Subcutaneous abdominal adipose tissue (tissue), 5 donors: ENCODE measurements around the gene TUSC1.

Experiments
- H3K27ac ChIP-seq: one replicate; pipeline ENCODE4 v1.7.0; 2013; ENCODE audit warnings: low read depth, mild to moderate bottlenecking, inconsistent platforms, low read length, moderate library complexity
- H3K27me3 ChIP-seq, 5 donors: one replicate each; pipeline ENCODE4 v1.7.0; 2013; ENCODE audit warnings: low read length in 5 of 5, inconsistent platforms in 1 of 5; ENCODE audit not compliant: control insufficient read depth in 5 of 5, insufficient read depth in 4 of 5
- H3K36me3 ChIP-seq, 5 donors: one replicate each; pipeline ENCODE4 v1.7.0; 2013; ENCODE audit warnings: low read length in 5 of 5; ENCODE audit not compliant: control insufficient read depth in 5 of 5, insufficient read depth in 5 of 5
- H3K4me1 ChIP-seq, 5 donors: one replicate each; pipeline ENCODE4 v1.7.0; 2013; ENCODE audit warnings: low read length in 5 of 5, mild to moderate bottlenecking in 3 of 5, moderate library complexity in 1 of 5; ENCODE audit not compliant: control insufficient read depth in 5 of 5, insufficient read depth in 5 of 5
- H3K4me3 ChIP-seq, 5 donors: one replicate each; pipeline ENCODE4 v1.7.0; 2013; ENCODE audit warnings: low read length in 5 of 5, low read depth in 1 of 5
- H3K9ac ChIP-seq, 5 donors: one replicate each; pipeline ENCODE4 v1.7.0; 2013; ENCODE audit warnings: low read length in 5 of 5, mild to moderate bottlenecking in 4 of 5, moderate library complexity in 3 of 5
- H3K9me3 ChIP-seq, 5 donors: one replicate each; pipeline ENCODE4 v1.7.0; 2013; ENCODE audit warnings: low read length in 5 of 5; ENCODE audit not compliant: control insufficient read depth in 5 of 5
- donor health status: healthy.
- donor health status: healthy.
- donor health status: healthy.
- donor health status: healthy.
- donor health status: healthy.

TUSC1 gene

GRCh38 chr9:25629231-25629630 lies 49.0 kb downstream of the TUSC1 start:
- peaks cover 0 to 7% (median 0%) of the 10 kb centered on the region in 5 donors for H3K4me1 ChIP-seq
- no peak overlapping the region for H3K27ac ChIP-seq
- no peaks in the 10 kb centered on the region for H3K9me3 ChIP-seq
- no peaks in the 10 kb centered on the region for H3K36me3 ChIP-seq
- H3K9ac ChIP-seq: no peak overlapping the region
- no peak overlapping the region for H3K4me3 ChIP-seq
- no peaks in the 10 kb centered on the region for H3K27me3 ChIP-seq
